GM18498 (cell line): ENCODE measurements around the gene WDR55.
"Not testable (repeated sequence)": the region's sequence is repeated elsewhere in the genome, so short reads cannot be mapped to it uniquely, and the experiment has no call there.

Source experiments
- ATAC-seq: cut with Tn5 transposase; IDR thresholded peaks from one replicate; pipeline ENCODE4 v1.9.1; 2021; ENCODE audit warnings: mild to moderate bottlenecking, moderate library complexity; ENCODE audit not compliant: unreplicated experiment

The WDR55 gene, protein sequence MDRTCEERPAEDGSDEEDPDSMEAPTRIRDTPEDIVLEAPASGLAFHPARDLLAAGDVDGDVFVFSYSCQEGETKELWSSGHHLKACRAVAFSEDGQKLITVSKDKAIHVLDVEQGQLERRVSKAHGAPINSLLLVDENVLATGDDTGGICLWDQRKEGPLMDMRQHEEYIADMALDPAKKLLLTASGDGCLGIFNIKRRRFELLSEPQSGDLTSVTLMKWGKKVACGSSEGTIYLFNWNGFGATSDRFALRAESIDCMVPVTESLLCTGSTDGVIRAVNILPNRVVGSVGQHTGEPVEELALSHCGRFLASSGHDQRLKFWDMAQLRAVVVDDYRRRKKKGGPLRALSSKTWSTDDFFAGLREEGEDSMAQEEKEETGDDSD

DNA sequence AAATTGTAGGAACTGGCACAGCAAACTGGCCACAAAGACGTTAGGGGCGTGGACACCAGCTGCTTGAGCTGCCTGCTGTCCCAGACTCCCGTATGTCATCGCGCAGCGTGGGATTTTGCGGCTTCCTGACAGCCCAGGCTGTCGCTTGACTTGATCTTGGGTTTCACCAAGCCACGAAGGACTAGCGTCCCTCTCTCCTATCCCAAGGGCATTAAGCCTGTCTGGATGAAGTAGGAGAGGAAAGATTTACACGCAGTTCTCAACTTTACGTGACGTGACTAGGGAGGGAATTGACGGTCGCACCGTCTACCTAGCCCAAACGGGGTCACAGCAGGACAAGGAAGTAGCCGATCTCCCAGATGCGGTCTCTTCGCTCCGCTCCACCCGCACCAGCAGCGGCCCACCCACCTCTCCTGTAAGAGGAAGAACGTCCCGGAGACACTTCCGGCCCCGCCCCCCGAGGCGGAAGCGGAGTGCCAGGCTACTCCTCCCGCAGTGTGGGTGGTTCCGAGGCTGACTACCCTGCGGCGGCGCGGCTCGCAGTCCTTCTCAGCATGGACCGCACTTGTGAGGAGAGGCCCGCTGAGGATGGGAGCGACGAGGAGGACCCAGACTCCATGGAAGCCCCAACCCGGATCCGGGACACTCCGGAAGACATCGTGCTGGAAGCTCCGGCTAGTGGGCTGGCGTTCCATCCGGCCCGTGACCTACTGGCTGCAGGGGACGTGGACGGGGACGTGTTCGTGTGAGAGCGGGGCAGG, at the start of gene WDR55:
Gene WDR55 (plus strand): TSS at position 546 of the 761 bp plus-strand sequence. CDS start 9 bp downstream, at position 555.
- ATAC-seq, result peak; percentile 98

DNA sequence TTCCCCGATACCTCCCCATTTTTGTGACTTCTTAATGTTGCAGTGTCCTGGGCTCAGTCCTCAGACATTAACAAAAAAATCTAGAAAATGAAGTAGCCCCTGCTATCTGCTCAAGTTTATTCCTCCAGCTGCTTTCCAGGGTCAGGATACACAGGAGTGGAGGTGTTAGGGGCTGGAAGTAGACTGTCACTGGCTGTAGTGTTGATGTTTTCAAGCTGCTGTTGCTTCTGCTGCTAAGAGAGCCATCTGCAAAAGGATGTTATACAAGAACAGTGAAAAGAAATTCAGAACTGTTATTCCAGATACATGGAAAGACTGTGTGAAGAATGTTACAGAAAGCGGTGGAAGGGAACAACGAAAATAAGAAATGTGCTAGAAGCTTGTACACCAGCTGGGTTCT, 42.4 kb upstream of the WDR55 start:
- ATAC-seq, result no peak

GRCh38 chr5:140623061-140623460, 41.6 kb upstream of the WDR55 start:
- ATAC-seq, result not testable (repeated sequence)

GRCh38 chr5:140624886-140625285, 39.8 kb upstream of the WDR55 start:
- not testable (repeated sequence) for ATAC-seq

- no peak for ATAC-seq
These were observed 36.7 kb upstream of the WDR55 start for GRCh38 chr5:140627972-140628371.

GRCh38 chr5:140628711-140629110, 36.0 kb upstream of the WDR55 start:
- ATAC-seq, result no peak

- no peak for ATAC-seq
These were observed 34.2 kb upstream of the WDR55 start for GRCh38 chr5:140630292-140631035.

- ATAC-seq, result no peak
These were observed 33.7 kb upstream of the WDR55 start for GRCh38 chr5:140631036-140631417.

DNA sequence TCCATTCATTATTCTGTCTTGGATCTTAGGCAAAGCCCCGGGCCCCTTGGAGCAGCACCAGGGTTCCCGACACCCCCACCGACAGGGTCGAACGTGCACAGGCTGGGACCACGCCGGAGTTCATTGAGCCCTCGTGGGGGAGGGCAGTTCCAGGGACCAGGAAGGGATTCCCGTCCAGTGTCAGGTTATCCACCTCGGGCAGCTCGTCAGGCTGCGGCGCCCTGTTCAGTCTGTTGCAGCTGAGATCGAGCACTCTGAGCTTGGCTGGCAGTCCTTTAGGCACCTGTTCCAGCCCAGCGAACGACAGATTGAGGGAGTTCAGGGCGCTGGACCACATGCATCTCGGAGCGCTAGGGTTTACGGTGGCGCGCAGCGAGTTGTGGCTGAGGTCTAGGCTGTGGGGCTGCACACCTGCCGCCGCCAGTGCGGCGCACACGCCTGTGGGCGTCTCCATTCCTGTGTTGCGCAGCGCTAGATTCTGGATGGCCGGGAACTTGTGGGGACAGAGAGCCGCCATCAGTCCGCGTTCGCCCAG, 32.8 kb upstream of the WDR55 start:
- peak; percentile 31 for ATAC-seq

- ATAC-seq, result peak; percentile 71
These were observed 32.2 kb upstream of the WDR55 start for GRCh38 chr5:140632366-140633020.

GRCh38 chr5:140633021-140633471, 31.7 kb upstream of the WDR55 start, which contains the start of gene CD14:
TSS of gene CD14 (minus strand) at chr5:140633175. CDS start at chr5:140633071, 104 bp downstream.
- ATAC-seq, result peak; percentile 3

DNA sequence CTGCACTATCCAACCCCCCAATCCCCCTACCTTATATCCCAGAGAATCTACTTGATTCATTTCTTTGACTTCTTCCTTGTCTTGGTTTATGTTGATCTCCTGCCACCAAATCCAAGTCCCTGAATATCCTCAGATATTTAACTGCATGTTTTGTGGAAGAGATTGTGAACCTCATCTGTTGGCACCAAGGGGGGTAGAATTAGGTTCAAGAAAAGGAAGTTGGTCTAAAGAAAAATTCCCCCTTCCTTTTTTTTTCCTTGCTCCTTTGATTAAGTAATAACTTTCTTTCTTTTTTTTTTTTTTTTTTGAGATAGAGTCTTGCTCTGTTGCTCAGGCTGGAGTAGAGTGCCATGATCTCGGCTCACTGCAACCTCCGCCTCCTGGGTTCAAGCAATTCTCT, 31.2 kb upstream of the WDR55 start:
- ATAC-seq, result no peak

DNA sequence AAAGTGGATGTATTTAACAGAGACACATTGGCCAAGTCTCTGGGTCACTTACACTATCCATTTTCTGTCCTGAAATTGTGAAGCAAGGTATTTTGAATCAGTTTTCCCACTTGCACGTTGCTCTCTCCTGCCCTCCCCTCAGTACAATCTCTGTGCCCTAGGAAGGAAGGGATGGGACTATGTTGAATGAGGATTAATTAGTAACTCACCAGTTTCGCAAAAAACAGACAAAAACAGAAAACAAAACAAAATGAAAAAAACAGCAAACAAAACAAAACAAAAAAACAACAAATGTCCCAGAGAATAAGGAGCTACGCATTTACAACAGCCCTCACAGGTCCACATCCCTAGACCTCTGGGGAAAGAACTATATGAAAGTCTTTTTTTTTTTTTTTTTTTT, 30.6 kb upstream of the WDR55 start:
- ATAC-seq, result no peak

GRCh38 chr5:140635291-140636257, 29.1 kb upstream of the WDR55 start:
- no peak for ATAC-seq

DNA sequence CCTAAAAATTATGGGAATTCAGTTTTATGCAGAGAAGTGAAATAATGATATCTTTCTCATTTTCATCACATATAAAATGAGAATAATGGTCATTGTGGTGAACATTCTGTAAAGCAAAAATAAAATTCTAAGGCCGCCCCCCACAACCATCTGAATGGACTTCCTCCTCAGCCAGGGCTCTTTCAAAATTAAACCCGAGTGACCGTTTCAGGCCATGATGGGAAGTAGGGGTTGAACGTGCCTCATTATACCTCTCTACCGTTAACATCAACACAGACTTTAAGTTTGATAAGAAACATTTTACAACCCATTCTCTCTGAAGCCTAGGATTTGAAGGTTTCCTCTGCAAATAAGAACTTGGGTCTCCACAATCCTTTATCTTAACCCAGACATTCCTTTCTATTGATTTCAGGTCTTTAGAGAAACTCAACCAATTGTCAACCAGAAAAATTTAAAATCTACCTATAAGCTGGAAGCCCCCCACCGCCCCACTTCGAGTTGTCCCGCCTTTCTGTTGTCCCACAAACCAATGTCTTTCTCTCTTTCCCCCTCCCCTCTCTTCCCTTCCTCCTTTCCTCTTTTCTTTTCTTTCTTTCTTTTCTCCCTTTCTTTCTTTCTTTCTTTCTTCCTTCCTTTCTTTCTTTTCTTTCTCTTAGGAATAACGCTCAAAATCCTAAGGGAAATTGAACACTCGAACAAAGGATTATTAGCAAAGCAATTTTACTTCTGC, 27.2 kb upstream of the WDR55 start:
- no peak for ATAC-seq

DNA sequence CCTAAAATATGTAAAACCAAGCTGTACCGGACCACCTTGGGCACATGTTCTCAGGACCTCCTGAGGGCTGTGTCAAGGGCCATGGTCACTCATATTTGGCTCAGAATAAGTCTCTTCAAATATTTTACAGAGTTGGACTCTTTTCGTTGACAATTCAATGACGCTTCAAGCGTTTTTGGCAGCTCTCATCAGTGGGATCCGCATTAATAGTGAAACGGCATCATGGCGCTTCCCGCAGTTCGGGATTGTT, 25.9 kb upstream of the WDR55 start:
- not testable (repeated sequence) for ATAC-seq

DNA sequence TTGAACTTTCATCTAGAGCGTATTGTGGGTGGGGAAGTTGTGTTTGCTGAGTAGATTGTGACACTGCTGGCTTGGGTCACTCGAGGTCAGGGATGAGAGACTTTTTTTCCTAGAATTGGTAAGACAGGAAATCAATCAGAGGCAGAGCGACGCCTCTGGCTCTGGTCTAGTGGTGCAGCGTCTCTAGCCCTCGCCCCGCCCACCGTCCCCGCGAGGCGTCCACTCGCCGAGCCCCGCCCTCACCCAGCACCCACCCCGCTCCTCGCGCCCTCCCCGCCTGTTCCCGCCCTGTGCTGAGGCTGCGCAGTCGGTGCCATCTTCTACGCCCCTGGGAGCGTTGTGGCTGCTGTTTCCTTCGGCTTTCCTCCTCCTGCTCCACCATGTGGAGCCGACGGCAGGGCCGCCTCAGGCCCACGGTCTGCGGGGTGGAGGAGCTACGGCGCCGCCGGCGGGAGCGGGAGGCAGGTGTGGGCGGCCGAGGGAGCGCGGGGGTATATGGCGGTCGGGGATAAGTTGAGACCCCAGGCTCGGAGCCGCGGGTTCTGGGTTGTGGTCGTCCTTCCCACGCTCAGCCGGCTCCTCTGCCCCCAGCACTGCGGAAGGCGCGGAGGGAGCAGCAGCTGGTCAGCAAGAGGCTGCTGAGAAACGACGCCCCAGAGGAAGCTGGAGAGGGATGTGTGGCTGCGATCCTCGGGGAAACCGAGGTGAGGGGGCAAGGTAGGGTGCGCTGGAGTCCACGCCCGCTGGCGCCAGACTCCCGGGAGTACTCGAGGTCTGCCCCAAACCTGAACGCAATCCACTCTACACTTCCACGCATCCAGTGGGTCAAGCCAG, 25.3 kb upstream of the WDR55 start, which contains the start of gene TMCO6:
Gene TMCO6 (plus strand): TSS at position 304 of the 834 bp plus-strand sequence. CDS start 77 bp downstream, at position 381.
- ATAC-seq, result peak; percentile 97

DNA sequence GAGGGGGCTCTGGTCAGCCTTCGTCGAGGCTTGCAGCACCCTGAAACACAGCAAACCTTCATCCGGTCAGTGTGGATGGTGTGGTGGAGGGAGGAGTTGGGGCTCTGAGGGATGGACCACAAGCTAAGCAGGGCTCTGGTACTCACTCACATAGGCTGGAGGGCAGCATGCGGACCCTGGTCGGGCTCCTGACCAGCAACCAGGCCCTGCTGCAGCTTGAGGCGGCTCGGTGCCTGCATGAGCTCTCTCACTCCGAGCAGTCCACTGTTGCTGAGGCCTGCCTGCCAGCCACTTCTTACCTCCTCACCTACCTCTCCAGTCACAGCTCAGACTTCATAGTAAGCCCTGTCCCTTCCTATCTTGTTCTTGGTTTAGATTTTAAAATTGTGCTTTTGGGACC, 23.0 kb upstream of the WDR55 start:
- ATAC-seq, result no peak
